HEK293T (cell line): ENCODE data around the gene KRT75.

Source experiments
- SP1 ChIP-seq: fragments of 450-650 bp; IDR thresholded peaks from 2 replicates; pipeline ENCODE4 v1.6.1; 2017
- TARDBP ChIP-seq: fragments of 450-650 bp; IDR thresholded peaks from 2 replicates; pipeline ENCODE4 v1.6.1; 2016

- TF ChIP-seq TARDBP (no peak), SP1 (no peak)
Measured at GRCh38 chr12:52438305-52439301, 4.4 kb upstream of the KRT75 start.
